ENCODE data around the gene C1QB. TPM values are rescaled to one million over a fixed set of nuclear protein-coding genes. Genes with fewer than 3 reads are reported as not detected.

C1QB gene
- polyA plus RNA-seq, 2 of the 4 experiments (the other 2 are of a cell fraction): not detected

DNA sequence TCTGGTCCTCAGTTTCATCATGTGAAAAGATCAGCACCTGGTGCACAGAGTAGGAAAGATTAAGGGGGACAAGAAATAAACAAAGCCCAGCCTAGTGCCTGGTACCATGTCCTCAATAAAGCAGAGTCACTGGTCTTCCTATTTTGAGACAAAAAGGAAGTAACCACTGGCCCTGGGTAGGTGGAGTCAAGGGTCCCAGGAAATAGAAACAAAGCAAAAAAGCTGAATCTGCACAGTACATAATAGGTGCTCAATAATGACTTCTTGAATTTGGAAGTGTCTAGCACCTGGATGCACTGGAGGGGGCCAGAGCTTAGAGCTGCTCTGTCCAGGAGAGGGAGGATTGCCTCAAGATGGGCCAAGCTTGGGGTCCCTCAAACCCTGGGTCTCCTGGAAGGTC lies 55.7 kb downstream of the C1QB start:
- TF ChIP-seq, protein P1, sequence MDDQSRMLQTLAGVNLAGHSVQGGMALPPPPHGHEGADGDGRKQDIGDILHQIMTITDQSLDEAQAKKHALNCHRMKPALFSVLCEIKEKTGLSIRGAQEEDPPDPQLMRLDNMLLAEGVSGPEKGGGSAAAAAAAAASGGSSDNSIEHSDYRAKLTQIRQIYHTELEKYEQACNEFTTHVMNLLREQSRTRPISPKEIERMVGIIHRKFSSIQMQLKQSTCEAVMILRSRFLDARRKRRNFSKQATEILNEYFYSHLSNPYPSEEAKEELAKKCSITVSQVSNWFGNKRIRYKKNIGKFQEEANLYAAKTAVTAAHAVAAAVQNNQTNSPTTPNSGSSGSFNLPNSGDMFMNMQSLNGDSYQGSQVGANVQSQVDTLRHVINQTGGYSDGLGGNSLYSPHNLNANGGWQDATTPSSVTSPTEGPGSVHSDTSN (IDR thresholded peaks at IDR 0.05): no peak
- TF ChIP-seq HOXB5 (CRISPR knock-in tag; IDR thresholded peaks at IDR 0.05) (no peak), RAD21 (conservative IDR thresholded peaks at IDR 0.05 in 1 of 2, IDR thresholded peaks at IDR 0.05 in 1 of 2) (no peak), CHD2 (IDR thresholded peaks at IDR 0.05; ENCODE audit: low read length, partially characterized antibody) (no peak), RARB (CRISPR knock-in tag; IDR thresholded peaks at IDR 0.05) (no peak)
- ChIA-PET CTCF (interaction anchor here (0.7 to 1.8 kb wide), 9 partner anchors 10 to 119 kb away, joined by 3 to 8 read pairs (median 3); no protein-coding TSS in a partner anchor), POLR2A (no interaction called here)
- Histone ChIP-seq H3K27ac (peak overlapping the region in 1 of 2 experiments; percentile 28; a peak in 1 of 6 replicates), H3K4me1 (peaks cover 27% of the 10 kb centered on the region), H3K4me2 (no peak overlapping the region), H3K9me3 (no peaks in the 10 kb centered on the region), H3K4me3 (no peak overlapping the region)
- FAIRE-seq (no peak), DNase-seq (ENCODE audit: low read depth in 1 of 2, low spot score in 1 of 2) (no peak), ATAC-seq (no peak)

DNA sequence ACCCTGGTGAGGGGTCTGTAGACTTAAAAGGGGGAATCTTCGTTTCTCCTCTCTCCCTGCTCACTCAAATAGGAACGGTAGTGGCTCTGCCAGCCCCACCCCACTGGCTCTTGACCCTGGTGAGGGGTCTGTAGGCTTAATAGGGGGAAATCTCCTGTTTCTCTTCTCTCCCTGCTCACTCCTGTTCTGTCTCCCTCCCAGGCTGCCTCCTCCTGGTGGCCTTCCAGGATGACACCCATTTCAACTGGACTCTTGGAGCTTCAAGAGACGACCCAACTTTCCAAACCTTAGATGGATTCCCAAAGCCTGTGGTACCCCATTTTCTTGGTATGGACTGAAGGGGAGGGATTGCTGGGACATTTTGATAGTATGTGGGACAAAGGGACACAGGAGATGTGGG lies 56.2 kb downstream of the C1QB start:
- FAIRE-seq (no peak), ATAC-seq (peak in 1 of 2 experiments; percentile 58; a peak in 3 of 6 replicates)

DNA sequence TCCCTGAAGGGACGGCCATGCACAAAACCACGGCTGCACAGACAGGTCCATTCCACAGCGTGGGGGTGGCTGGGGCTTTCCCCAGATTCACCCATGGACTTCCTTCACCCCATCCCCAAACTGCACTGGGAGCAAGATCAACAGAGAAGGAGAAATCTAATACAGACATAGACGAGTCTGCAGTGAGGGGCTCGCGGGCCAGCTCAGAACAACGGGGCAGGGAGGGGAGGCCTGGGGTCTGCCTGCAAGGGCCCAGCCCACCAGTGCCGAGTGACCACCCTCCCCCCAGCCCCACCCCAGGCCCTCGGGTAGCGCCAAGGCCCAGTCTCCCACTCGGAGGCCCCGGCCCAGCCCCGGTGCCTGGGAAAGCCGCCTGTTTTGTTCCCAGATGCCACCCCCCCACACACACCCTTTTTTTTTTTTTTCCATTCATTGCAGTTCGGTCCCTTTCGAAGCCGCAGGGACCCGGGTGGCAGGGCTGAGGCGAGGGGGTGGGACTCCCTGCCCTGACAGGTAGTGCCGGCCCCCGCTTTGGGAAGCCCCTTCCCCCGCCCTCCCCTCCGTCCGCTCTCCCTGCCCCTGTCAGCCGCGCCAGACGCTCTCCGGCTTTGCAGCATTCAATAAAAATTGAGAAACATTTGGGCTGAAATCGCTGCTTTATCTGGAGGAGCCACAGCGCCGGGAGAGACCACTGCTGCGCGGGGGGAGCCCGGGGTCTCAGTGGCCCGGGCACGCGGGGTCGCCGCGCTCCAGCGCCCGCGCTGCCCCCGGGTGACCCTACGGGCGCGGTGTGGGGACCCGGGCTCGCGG lies 57.1 kb downstream of the C1QB start:
- Histone ChIP-seq H3K9me3 (no peaks in the 10 kb centered on the region), H3K4me3 (peak overlapping the region; percentile 97), H3K27ac (peak overlapping the region; percentile 99 to 100), H3K4me2 (peak overlapping the region; percentile 98), H3K4me1 (peaks cover 27% of the 10 kb centered on the region)
- FAIRE-seq: no peak
- ChIA-PET CTCF (interaction anchor here (0.8 to 1.8 kb wide), 5 partner anchors 12 to 98 kb away, joined by 4 to 8 read pairs (median 5); no protein-coding TSS in a partner anchor), POLR2A (no interaction called here)
- 14% methylated on average over 18 of the region's 50 CpGs for WGBS (ENCODE audit: missing lambda C conversion rate)
- peak; percentile 24 to 36 for DNase-seq (ENCODE audit: low read depth in 1 of 2, low spot score in 1 of 2)
- peak; percentile 54 to 60 for ATAC-seq
- TF ChIP-seq HDAC2 (IDR thresholded peaks at IDR 0.05) (no peak), RCOR1 (IDR thresholded peaks at IDR 0.05; ENCODE audit: low read depth, low read length) (no peak), POLR2A (IDR thresholded peaks at IDR 0.05; ENCODE audit: low read length) (no peak), EHMT2 (IDR thresholded peaks at IDR 0.05; ENCODE audit: low read depth) (no peak), HOXA7 (CRISPR knock-in tag; IDR thresholded peaks at IDR 0.05) (no peak), ZNF302 (CRISPR knock-in tag; IDR thresholded peaks at IDR 0.05) (no peak), PHF8 (IDR thresholded peaks at IDR 0.05; ENCODE audit: borderline replicate concordance, low read depth) (no peak), HEYL (CRISPR knock-in tag; IDR thresholded peaks at IDR 0.05) (no peak), FOXS1 (CRISPR knock-in tag; IDR thresholded peaks at IDR 0.05) (no peak), JUNB (IDR thresholded peaks at IDR 0.05) (no peak), FOSL2 (IDR thresholded peaks at IDR 0.05) (no peak), FOSL2 (CRISPR knock-in tag; IDR thresholded peaks at IDR 0.05) (no peak)
- TF ChIP-seq, protein P2, sequence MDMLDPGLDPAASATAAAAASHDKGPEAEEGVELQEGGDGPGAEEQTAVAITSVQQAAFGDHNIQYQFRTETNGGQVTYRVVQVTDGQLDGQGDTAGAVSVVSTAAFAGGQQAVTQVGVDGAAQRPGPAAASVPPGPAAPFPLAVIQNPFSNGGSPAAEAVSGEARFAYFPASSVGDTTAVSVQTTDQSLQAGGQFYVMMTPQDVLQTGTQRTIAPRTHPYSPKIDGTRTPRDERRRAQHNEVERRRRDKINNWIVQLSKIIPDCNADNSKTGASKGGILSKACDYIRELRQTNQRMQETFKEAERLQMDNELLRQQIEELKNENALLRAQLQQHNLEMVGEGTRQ (IDR thresholded peaks at IDR 0.05): no peak
- TF ChIP-seq, protein P3, sequence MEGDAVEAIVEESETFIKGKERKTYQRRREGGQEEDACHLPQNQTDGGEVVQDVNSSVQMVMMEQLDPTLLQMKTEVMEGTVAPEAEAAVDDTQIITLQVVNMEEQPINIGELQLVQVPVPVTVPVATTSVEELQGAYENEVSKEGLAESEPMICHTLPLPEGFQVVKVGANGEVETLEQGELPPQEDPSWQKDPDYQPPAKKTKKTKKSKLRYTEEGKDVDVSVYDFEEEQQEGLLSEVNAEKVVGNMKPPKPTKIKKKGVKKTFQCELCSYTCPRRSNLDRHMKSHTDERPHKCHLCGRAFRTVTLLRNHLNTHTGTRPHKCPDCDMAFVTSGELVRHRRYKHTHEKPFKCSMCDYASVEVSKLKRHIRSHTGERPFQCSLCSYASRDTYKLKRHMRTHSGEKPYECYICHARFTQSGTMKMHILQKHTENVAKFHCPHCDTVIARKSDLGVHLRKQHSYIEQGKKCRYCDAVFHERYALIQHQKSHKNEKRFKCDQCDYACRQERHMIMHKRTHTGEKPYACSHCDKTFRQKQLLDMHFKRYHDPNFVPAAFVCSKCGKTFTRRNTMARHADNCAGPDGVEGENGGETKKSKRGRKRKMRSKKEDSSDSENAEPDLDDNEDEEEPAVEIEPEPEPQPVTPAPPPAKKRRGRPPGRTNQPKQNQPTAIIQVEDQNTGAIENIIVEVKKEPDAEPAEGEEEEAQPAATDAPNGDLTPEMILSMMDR (IDR thresholded peaks at IDR 0.05): no peak

More for the DNA sequence above, 56.2 kb downstream of the C1QB start:
- TF ChIP-seq ZFP36 (IDR thresholded peaks at IDR 0.05; ENCODE audit: borderline replicate concordance, partially characterized antibody) (peak; percentile 58), EP300 (IDR thresholded peaks at IDR 0.05) (no peak), CEBPB (IDR thresholded peaks at IDR 0.05) (no peak), JUNB (IDR thresholded peaks at IDR 0.05) (no peak), ZC3H11A (IDR thresholded peaks at IDR 0.05) (no peak), NFE2L2 (conservative IDR thresholded peaks at IDR 0.05; ENCODE audit: low read length) (no peak), RAD21 (conservative IDR thresholded peaks at IDR 0.05 in 1 of 2, IDR thresholded peaks at IDR 0.05 in 1 of 2) (0 out of 5 replicates have a peak, but pooled peaks of 1 of the 2 experiments have one; percentile 10), RCOR1 (IDR thresholded peaks at IDR 0.05; ENCODE audit: low read depth, low read length) (no peak)
- TF ChIP-seq, protein P4, sequence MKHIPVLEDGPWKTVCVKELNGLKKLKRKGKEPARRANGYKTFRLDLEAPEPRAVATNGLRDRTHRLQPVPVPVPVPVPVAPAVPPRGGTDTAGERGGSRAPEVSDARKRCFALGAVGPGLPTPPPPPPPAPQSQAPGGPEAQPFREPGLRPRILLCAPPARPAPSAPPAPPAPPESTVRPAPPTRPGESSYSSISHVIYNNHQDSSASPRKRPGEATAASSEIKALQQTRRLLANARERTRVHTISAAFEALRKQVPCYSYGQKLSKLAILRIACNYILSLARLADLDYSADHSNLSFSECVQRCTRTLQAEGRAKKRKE (CRISPR knock-in tag; IDR thresholded peaks at IDR 0.05; ENCODE audit: low read depth): no peak
- TF ChIP-seq, protein P3 (IDR thresholded peaks at IDR 0.05): peak; percentile 17; the same call in 1 of the 3 replicates
- Histone ChIP-seq H3K4me2 (peak overlapping the region; percentile 98; the same call in 2 of the 3 replicates), H3K4me1 (peaks cover 27% of the 10 kb centered on the region), H3K27ac (peak overlapping the region in 1 of 2 experiments; percentile 100; a peak in 3 of 6 replicates), H3K9me3 (no peaks in the 10 kb centered on the region), H3K4me3 (no peak overlapping the region)
- CTCF ChIA-PET: interaction anchor here (0.7 to 1.8 kb wide), 7 partner anchors 13 to 119 kb away, joined by 3 to 8 read pairs (median 5); no protein-coding TSS in a partner anchor
- POLR2A ChIA-PET: no interaction called here
- peak; percentile 30 to 44 for DNase-seq (ENCODE audit: low read depth in 1 of 2, low spot score in 1 of 2)
- WGBS (ENCODE audit: missing lambda C conversion rate): 72% methylated on average over 3 of the region's 3 CpGs
